ENCODE measurements around the gene MEGF8.

GRCh38 chr19:42353341-42354015 lies 28.0 kb downstream of the MEGF8 start:
- TF ChIP-seq POLR2A (IDR thresholded peaks at IDR 0.05) (no peak), CTCF (IDR thresholded peaks at IDR 0.05) (no peak)

Measured in breast epithelium (tissue), 3 donors.